Measurements from ENCODE around the gene REEP1. TPM values are rescaled to one million over a fixed set of nuclear protein-coding genes. Genes with fewer than 3 reads are reported as not detected.

The REEP1 gene
- total RNA-seq, 1 donor from 2014 or later: not detected

GRCh38 chr2:86280191-86280667 is 57.2 kb downstream of the REEP1 start:
- no peaks in the 10 kb centered on the region for H3K36me3 Mint-ChIP-seq (ENCODE audit: low read depth)
- peaks cover 3% of the 10 kb centered on the region for H3K27me3 Mint-ChIP-seq
- no peak for ATAC-seq (ENCODE audit: low read depth)
- no peak for TF ChIP-seq CTCF (IDR thresholded peaks at IDR 0.05)
- intact Hi-C loops (cut with micrococcal nuclease): no loop called here
- CTCF ChIA-PET: no interaction called here
- no peak overlapping the region for H3K27ac Mint-ChIP-seq
- H3K4me3 Mint-ChIP-seq: no peak overlapping the region
- no peak for DNase-seq
- H3K4me1 Mint-ChIP-seq: no peaks in the 10 kb centered on the region
- POLR2A ChIA-PET: no interaction called here
- H3K9me3 Mint-ChIP-seq: no peaks in the 10 kb centered on the region

- ATAC-seq (ENCODE audit: low read depth) (no peak), DNase-seq (no peak)
- Mint-ChIP-seq H3K36me3 (ENCODE audit: low read depth) (peaks cover 8% of the 10 kb centered on the region), H3K4me3 (no peak overlapping the region), H3K4me1 (no peaks in the 10 kb centered on the region), H3K27me3 (no peaks in the 10 kb centered on the region), H3K9me3 (peaks cover 13% of the 10 kb centered on the region), H3K27ac (no peak overlapping the region)
- no peak for TF ChIP-seq CTCF (IDR thresholded peaks at IDR 0.05)
- POLR2A ChIA-PET: no interaction called here
- CTCF ChIA-PET: no interaction called here
- intact Hi-C loops (cut with micrococcal nuclease): no loop called here
Observed at GRCh38 chr2:86275962-86276361, 61.5 kb downstream of the REEP1 start.

- H3K9me3 Mint-ChIP-seq: peaks cover 16% of the 10 kb centered on the region
- ATAC-seq (ENCODE audit: low read depth) (no peak), DNase-seq (no peak)
- TF ChIP-seq CTCF (IDR thresholded peaks at IDR 0.05): no peak
- intact Hi-C loops (cut with micrococcal nuclease): no loop called here
- ChIA-PET CTCF (no interaction called here), POLR2A (no interaction called here)
- H3K27ac Mint-ChIP-seq: no peak overlapping the region
- H3K36me3 Mint-ChIP-seq (ENCODE audit: low read depth): peaks cover 8% of the 10 kb centered on the region
- H3K27me3 Mint-ChIP-seq: no peaks in the 10 kb centered on the region
- no peaks in the 10 kb centered on the region for H3K4me1 Mint-ChIP-seq
- H3K4me3 Mint-ChIP-seq: no peak overlapping the region
Observed at GRCh38 chr2:86275384-86275799, 62.0 kb downstream of the REEP1 start.

GRCh38 chr2:86274918-86275275 is 62.5 kb downstream of the REEP1 start:
- intact Hi-C loops (cut with micrococcal nuclease): no loop called here
- ATAC-seq (ENCODE audit: low read depth): no peak

GRCh38 chr2:86274265-86274917 is 63.0 kb downstream of the REEP1 start:
- CTCF ChIA-PET: no interaction called here
- Mint-ChIP-seq H3K4me1 (no peaks in the 10 kb centered on the region), H3K27me3 (no peaks in the 10 kb centered on the region), H3K9me3 (peaks cover 18% of the 10 kb centered on the region), H3K27ac (no peak overlapping the region), H3K4me3 (no peak overlapping the region), H3K36me3 (ENCODE audit: low read depth) (peaks cover 8% of the 10 kb centered on the region)
- no peak for TF ChIP-seq CTCF (IDR thresholded peaks at IDR 0.05)
- DNase-seq (no peak), ATAC-seq (ENCODE audit: low read depth) (no peak)
- POLR2A ChIA-PET: no interaction called here
- intact Hi-C loops (cut with micrococcal nuclease): no loop called here

More at GRCh38 chr2:86274918-86275275, 62.5 kb downstream of the REEP1 start:
- Mint-ChIP-seq H3K9me3 (peaks cover 16% of the 10 kb centered on the region), H3K4me3 (no peak overlapping the region), H3K36me3 (ENCODE audit: low read depth) (peaks cover 8% of the 10 kb centered on the region), H3K27ac (no peak overlapping the region), H3K4me1 (no peaks in the 10 kb centered on the region), H3K27me3 (no peaks in the 10 kb centered on the region)
- ChIA-PET POLR2A (no interaction called here), CTCF (no interaction called here)
- no peak for TF ChIP-seq CTCF (IDR thresholded peaks at IDR 0.05)
- DNase-seq: no peak
